Gastroesophageal sphincter (tissue), 4 donors: ENCODE measurements around the gene TNFRSF14. TPM values are rescaled to one million over a fixed set of nuclear protein-coding genes. Genes with fewer than 3 reads are reported as not detected.
"Not testable (repeated sequence)": the region's sequence is repeated elsewhere in the genome, so short reads cannot be mapped to it uniquely, and the experiment has no call there.

ENCODE experiments used
- ATAC-seq: fragments of 150-250 bp; one replicate; pipeline ENCODE4 v1.9.1; 2016; ENCODE audit warnings: mild to moderate bottlenecking, moderate library complexity
- H3K27ac ChIP-seq, 4 donors: fragments of 200-600 bp; sonication (generic) in 3 of 4; 1 replicate in 3 of 4; 2 replicates in 1 of 4; pipeline ENCODE4 v1.5.1; 2016 to 2019
- H3K27me3 ChIP-seq: fragments of 200-600 bp; sonication (generic); one replicate; pipeline ENCODE4 v1.5.1; 2019
- H3K36me3 ChIP-seq, 2 donors: fragments of 200-600 bp; sonication (generic); one replicate each; pipeline ENCODE4 v1.5.1; 2019; ENCODE audit warnings: control low read depth in 1 of 2
- H3K4me1 ChIP-seq, 3 donors: fragments of 200-600 bp; sonication (generic); 1 replicate in 2 of 3; 2 replicates in 1 of 3; pipeline ENCODE4 v1.5.1; 2016 to 2019; ENCODE audit warnings: control low read depth in 2 of 3
- H3K4me3 ChIP-seq, 2 donors: fragments of 200-600 bp; sonication (generic); one replicate each; pipeline ENCODE4 v1.5.1; 2019; ENCODE audit warnings: mild to moderate bottlenecking in 1 of 2, moderate library complexity in 1 of 2
- H3K9me3 ChIP-seq, 3 donors: fragments of 200-600 bp; sonication (generic); one replicate each; pipeline ENCODE4 v1.5.1; 2017 to 2019; ENCODE audit warnings: control low read depth in 2 of 3
- EP300 ChIP-seq: sonication (generic); formaldehyde crosslinking; IDR thresholded peaks from one replicate; pipeline ENCODE4 v1.6.1; 2017; ENCODE audit warnings: antibody characterized with exemption, mild to moderate bottlenecking
- POLR2A ChIP-seq, 2 donors: fragments of 450-650 bp; IDR thresholded peaks; one replicate each; pipeline ENCODE4 v1.6.1; 2017; ENCODE audit warnings: antibody characterized with exemption in 2 of 2, mild to moderate bottlenecking in 2 of 2, moderate library complexity in 1 of 2
- POLR2AphosphoS5 ChIP-seq: sonication (generic); formaldehyde crosslinking; IDR thresholded peaks from one replicate; pipeline ENCODE4 v1.6.1; 2017; ENCODE audit warnings: antibody characterized with exemption
- WGBS, 2 donors: methylation state at CpG; one replicate each; pipeline ENCODE4 v1.1.5; 2018; ENCODE audit warnings: low coverage in 1 of 2; 5-methylcytosine and 5-hydroxymethylcytosine counted together
- total RNA-seq, 4 donors: library from RNA; depleted of rRNA; stranded (reverse); fragments of >200 nt; gene quantifications; one replicate each; pipeline ENCODE4 v1.1.0, GENCODE V29; 2016
- TF ChIP-seq, protein P1 (sequence below), 4 experiments: fragments of 200-600 bp in 2 of 4; fragments of 450-650 bp in 2 of 4; sonication (generic) in 1 of 4; IDR thresholded peaks; one replicate each; pipeline ENCODE4 v1.5.1; 2017 to 2019; ENCODE audit warnings: antibody characterized with exemption in 4 of 4, mild to moderate bottlenecking in 2 of 4, moderate library complexity in 2 of 4

The TNFRSF14 gene
- total RNA-seq, 4 donors from 2014 or later, result 23.0 to 81.6 (median 36.9) TPM

DNA sequence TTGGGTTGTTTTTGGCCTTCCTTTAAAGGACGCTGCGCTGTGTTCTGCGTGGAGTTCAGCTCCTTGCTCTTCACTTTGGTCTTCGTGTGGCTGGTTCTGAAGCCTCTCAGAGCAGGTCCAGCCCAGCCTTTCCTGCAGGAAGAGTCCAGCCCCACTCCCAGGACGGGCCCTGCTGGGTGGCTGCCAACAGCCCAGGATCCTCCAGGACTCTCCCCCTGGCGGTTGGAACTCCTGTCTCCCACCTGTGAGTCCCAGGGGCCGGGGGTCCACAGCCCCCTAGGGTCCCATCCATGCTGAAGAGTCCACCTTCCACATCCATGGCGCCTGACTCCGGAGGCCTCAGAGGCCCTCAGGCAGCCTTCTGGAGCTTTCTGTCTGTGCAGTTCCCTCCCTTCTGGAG is 4.6 kb upstream of the TNFRSF14 start:
- ATAC-seq, H3K9me3 ChIP-seq, H3K36me3 ChIP-seq, H3K4me3 ChIP-seq: not testable (repeated sequence)
- H3K4me1 ChIP-seq, result peaks cover 0 to 63% (median 22%) of the 10 kb centered on the region in 3 donors
- H3K27ac ChIP-seq, result peak overlapping the region in 2 of 4 donors; percentile 41 to 44
- H3K27me3 ChIP-seq, result peaks cover 19% of the 10 kb centered on the region
- 78 to 89% methylated on average over 3 to 4 of the region's 9 CpGs for WGBS, 2 donors

DNA sequence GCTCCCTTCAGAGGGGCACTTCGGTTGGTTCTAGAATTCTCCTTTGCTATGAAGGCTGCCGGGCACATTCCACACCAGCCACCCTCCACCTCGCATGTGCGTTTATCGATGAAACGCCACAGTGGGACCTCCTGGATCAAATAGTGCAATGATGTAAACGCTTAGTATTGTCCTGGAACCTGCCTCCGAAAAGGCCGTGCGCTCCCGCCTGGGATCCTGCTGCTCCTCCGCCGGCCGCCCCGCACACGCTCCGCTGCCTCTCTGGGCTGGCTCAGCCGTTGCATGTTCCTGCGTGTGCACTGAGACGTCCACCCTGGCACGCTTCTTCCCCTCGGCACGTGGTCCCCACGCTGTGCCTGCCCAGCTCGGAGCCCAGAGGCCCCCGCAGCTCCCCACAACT is 4.0 kb upstream of the TNFRSF14 start:
- TF ChIP-seq POLR2A (IDR thresholded peaks at IDR 0.05), result no peak
- no peak for TF ChIP-seq EP300
- TF ChIP-seq, protein P1, sequence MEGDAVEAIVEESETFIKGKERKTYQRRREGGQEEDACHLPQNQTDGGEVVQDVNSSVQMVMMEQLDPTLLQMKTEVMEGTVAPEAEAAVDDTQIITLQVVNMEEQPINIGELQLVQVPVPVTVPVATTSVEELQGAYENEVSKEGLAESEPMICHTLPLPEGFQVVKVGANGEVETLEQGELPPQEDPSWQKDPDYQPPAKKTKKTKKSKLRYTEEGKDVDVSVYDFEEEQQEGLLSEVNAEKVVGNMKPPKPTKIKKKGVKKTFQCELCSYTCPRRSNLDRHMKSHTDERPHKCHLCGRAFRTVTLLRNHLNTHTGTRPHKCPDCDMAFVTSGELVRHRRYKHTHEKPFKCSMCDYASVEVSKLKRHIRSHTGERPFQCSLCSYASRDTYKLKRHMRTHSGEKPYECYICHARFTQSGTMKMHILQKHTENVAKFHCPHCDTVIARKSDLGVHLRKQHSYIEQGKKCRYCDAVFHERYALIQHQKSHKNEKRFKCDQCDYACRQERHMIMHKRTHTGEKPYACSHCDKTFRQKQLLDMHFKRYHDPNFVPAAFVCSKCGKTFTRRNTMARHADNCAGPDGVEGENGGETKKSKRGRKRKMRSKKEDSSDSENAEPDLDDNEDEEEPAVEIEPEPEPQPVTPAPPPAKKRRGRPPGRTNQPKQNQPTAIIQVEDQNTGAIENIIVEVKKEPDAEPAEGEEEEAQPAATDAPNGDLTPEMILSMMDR (IDR thresholded peaks at IDR 0.05), result no peak
- no peak for TF ChIP-seq POLR2AphosphoS5
- H3K27ac ChIP-seq, result no peak overlapping the region
- H3K36me3 ChIP-seq, result no peaks in the 10 kb centered on the region
- peaks cover 13% of the 10 kb centered on the region for H3K27me3 ChIP-seq
- no peak overlapping the region for H3K4me3 ChIP-seq
- ATAC-seq, result no peak
- WGBS, 2 donors, result 60% methylated on average over 1 of the region's 26 CpGs; no CpG with 5 or more reads in 1 of the 2 donors
- H3K4me1 ChIP-seq, result peaks cover 0 to 63% (median 24%) of the 10 kb centered on the region in 3 donors
- no peaks in the 10 kb centered on the region for H3K9me3 ChIP-seq

DNA sequence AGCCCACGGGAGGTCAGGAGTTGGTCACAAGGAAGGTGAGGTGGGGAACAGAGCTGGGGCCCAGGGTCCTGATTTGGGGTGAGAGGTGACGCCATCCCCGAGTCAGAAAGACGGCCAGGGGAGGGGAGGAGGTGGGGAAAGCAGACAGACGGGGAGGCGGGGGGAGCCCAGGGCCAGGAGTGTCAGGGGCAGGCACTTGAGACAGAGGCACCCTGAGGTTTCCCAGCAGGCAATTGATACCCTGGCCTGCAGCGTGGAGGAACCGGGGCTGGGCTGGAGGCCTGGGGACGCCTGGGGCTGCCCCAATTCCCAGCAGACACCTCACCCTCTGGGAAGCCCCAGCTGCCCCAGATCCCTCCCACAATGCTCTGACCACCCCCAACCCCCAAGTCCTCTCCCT is 3.1 kb upstream of the TNFRSF14 start:
- not testable (repeated sequence) for H3K27ac ChIP-seq, ATAC-seq, H3K4me3 ChIP-seq, H3K9me3 ChIP-seq, H3K36me3 ChIP-seq, H3K27me3 ChIP-seq
- 80% methylated on average over 1 of the region's 9 CpGs; no CpG with 5 or more reads in 1 of the 2 donors for WGBS, 2 donors
- H3K4me1 ChIP-seq, result peaks cover 0 to 63% (median 23%) of the 10 kb centered on the region in 3 donors

DNA sequence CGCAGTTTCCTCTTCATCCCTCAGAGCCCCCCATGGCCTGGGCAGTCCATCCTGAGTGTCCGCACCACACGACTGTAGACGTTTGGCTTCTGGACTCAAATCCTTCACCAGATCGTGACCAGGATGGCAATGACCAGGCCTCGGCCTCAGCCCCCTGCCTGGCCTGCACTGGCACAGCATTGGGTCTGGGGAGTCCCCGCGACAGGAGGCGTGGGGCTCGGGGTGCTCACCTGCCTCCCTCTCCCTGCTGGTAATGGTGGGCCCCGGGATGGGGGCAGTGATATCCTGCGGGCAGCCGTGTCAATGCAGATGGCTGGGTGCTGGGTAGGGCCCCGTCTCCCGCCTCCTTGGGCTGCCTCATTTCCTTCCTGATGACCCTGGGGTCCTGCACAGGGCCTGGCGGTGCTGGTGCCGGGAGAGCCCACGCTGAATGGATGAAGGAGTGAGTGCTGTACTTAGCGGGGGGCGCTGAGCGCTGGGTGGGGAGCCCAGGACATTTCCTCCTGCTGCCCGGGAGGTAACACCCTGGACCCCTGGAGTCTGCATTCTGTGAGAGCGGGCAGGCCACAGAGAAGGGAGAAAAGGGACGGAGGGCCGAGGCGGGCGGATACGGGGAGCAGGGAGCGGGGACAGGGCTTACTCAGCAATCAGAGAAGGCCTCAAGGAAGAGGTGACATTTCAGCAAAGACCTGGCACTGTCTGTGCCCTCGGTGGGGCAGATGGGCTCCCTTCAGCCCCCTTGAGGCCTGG is 2.1 kb upstream of the TNFRSF14 start:
- Histone ChIP-seq H3K27ac (peak overlapping the region in 1 of 4 donors; percentile 90), H3K9me3 (no peaks in the 10 kb centered on the region), H3K4me1 (peaks cover 0 to 63% (median 22%) of the 10 kb centered on the region in 3 donors), H3K4me3 (no peak overlapping the region), H3K36me3 (peaks cover 0 to 12% of the 10 kb centered on the region in 2 donors), H3K27me3 (peaks cover 5% of the 10 kb centered on the region)
- WGBS, 2 donors, result 67% methylated on average over 1 of the region's 30 CpGs; no CpG with 5 or more reads in 1 of the 2 donors
- ATAC-seq, result no peak
- TF ChIP-seq EP300, result no peak
- TF ChIP-seq, protein P1 (IDR thresholded peaks at IDR 0.05), result no peak
- no peak for TF ChIP-seq POLR2AphosphoS5
- no peak for TF ChIP-seq POLR2A (IDR thresholded peaks at IDR 0.05)

DNA sequence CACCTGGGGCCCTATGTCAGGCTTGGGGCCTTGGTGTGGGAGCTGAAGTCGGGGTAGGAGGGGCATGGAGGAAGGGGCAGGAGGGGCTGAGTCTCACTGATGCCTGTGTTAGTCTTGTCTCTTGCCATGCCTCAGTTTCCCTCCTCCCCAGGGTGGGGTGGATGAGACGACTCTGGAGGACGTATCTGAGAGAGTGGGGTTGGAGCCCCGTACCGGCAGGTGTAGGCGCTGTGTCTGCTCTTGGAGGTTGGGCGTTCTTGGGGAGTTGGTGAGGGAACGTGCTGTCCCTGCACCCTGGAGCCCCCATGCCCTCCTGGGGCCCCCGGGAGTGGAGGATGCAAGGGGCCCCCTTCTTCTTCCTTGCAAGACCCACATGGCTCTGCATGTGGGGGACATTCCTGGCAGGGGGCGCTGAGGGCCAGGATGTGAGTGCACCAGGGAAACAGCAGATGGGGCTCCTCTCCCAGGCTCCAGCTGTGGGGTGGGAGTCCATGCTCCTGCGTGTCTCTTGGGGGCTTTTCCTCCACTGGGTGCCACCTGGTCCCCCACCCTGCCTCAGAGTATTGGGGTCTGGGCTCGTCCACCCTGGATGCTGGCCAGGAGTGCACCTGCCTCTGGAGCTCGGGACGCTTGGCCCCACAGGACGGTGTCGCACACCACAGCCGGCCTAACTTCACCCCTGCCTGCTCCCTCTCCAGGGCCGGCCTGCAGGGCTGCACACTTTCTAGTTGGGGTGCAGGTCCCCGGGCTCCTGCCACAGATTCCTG is 1.4 kb upstream of the TNFRSF14 start:
- peaks cover 5% of the 10 kb centered on the region for H3K27me3 ChIP-seq
- H3K36me3 ChIP-seq, result peaks cover 0 to 19% of the 10 kb centered on the region in 2 donors
- no CpG with 5 or more reads among the region's 19 CpGs for WGBS, 2 donors
- no peak for ATAC-seq
- no peaks in the 10 kb centered on the region for H3K9me3 ChIP-seq
- H3K4me1 ChIP-seq, result peaks cover 0 to 63% (median 18%) of the 10 kb centered on the region in 3 donors
- no peak for TF ChIP-seq EP300
- TF ChIP-seq, protein P1 (IDR thresholded peaks at IDR 0.05), result peak in 2 of 4 experiments; percentile 13 to 39
- H3K27ac ChIP-seq, result peak overlapping the region in 3 of 4 donors; percentile 84 to 90 (median 87)
- peak overlapping the region in 1 of 2 donors; percentile 58 for H3K4me3 ChIP-seq
